Gastrocnemius medialis (tissue), 4 donors: ENCODE measurements around the gene PPP1R27.

Source experiments
- CTCF ChIP-seq, 5 experiments: fragments of 450-650 bp in 3 of 5; fragments of 200-600 bp in 2 of 5; sonication (generic) in 2 of 5; IDR thresholded peaks in 4 of 5; conservative IDR thresholded peaks in 1 of 5; 1 replicate in 4 of 5; 2 replicates in 1 of 5; pipeline ENCODE4 v1.5.1; 2016 to 2019; ENCODE audit warnings: antibody characterized with exemption in 5 of 5, mild to moderate bottlenecking in 3 of 5, moderate library complexity in 3 of 5
- POLR2A ChIP-seq, 2 donors: fragments of 450-650 bp; IDR thresholded peaks; one replicate each; pipeline ENCODE4 v1.6.1; 2017; ENCODE audit warnings: antibody characterized with exemption in 2 of 2, mild to moderate bottlenecking in 2 of 2, moderate library complexity in 2 of 2

GRCh38 chr17:81863833-81864768 lies 29.3 kb upstream of the PPP1R27 start:
- TF ChIP-seq CTCF (IDR thresholded peaks at IDR 0.05 in 4 of 5, conservative IDR thresholded peaks at IDR 0.05 in 1 of 5) (no peak), POLR2A (IDR thresholded peaks at IDR 0.05) (no peak)
